ENCODE results near the gene MAP1LC3A.

DNA sequence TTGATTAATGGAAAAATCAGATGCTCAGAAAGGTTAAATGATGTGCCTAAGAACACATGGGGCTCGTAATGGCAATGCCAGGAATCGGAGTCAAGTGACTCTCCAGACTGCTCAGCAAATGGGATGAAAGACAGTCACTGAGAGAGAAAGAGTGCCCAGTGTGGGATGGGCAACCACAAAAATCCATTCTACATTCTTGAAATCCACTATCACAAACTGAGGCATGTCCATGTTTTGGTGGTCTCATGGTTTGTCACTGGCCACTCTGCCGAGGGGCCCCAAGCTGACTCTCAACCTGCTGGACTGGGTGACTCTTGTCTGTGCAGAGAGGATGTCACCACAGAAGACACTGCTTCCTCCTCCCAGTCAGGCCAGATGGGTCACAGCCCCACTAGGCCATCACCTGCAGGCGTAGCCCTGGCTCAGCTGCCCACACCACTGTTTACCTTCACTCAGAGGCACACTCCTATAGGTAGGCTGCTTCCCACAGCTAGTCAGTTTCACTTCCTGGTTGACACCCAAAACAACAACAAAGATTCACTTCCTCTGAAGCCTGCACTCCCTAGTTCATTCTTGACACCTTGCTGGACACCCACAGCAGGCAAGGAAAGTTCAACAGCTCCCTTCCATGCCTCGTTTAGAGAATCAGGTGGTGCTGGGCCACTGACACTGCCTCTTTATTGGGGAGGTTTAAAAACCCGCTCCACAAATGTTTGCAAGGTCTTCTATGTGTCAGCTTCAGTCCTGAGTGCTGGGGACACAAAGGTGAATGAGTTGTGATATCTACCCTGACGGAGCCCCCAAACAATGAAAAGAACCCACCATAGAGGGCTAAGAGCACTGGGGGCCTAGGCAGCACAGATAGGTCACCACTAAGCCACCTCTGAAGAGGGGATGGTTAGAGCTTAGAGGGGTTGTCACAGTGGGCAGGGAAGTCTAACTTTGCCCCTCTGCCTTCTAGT is 21.7 kb downstream of the MAP1LC3A start:
- TF ChIP-seq POLR2A (IDR thresholded peaks at IDR 0.05; ENCODE audit: borderline replicate concordance, extremely low read depth, insufficient read depth, insufficient read length) = no peak
- no peak for TF ChIP-seq ZNF274 (IDR thresholded peaks at IDR 0.05; ENCODE audit: low read depth, low read length)
- TF ChIP-seq TCF7L2 (IDR thresholded peaks at IDR 0.05; ENCODE audit: borderline replicate concordance, extremely low read depth, insufficient read depth, insufficient read length) = no peak
- no peak for TF ChIP-seq EZH2 (IDR thresholded peaks at IDR 0.05)
- no peak for TF ChIP-seq POLR2AphosphoS5 (IDR thresholded peaks at IDR 0.05; ENCODE audit: low read depth, low read length)
- TF ChIP-seq EZH2phosphoT487 (IDR thresholded peaks at IDR 0.05; ENCODE audit: borderline replicate concordance) = no peak
- TF ChIP-seq CTCF (IDR thresholded peaks at IDR 0.05 in 2 of 3, conservative IDR thresholded peaks at IDR 0.05 in 1 of 3; ENCODE audit: borderline replicate concordance in 1 of 3, insufficient read depth in 1 of 3, low read depth in 2 of 3, low read length in 2 of 3) = no peak
- TF ChIP-seq EGR1 (IDR thresholded peaks at IDR 0.05; ENCODE audit: low read depth) = no peak
- TF ChIP-seq ZFX (IDR thresholded peaks at IDR 0.05) = no peak
- TF ChIP-seq ELF1 (IDR thresholded peaks at IDR 0.05; ENCODE audit: borderline replicate concordance, low read depth) = no peak
- no peak for TF ChIP-seq SRF (IDR thresholded peaks at IDR 0.05; ENCODE audit: low read depth)
- TF ChIP-seq MAX (IDR thresholded peaks at IDR 0.05) = no peak
